T-helper 2 cell (primary cell): ENCODE results near the gene C10orf105.
A peak's percentile ranks its signal among the peaks of the same experiment; 100 is the strongest.

Experiments
- DNase-seq, 5 experiments: peaks; one replicate each; pipeline versions ENCODE4 v3.0.0 to v3.0.0-alpha.2; 2012 to 2022

C10orf105 gene

GRCh38 chr10:71697938-71698709 is 21.5 kb downstream of the C10orf105 start:
- peak in 2 of 5 experiments; percentile 49 to 60 for DNase-seq

- peak; percentile 28 to 57 (median 51) for DNase-seq
Observed at GRCh38 chr10:71696628-71697326, 22.8 kb downstream of the C10orf105 start.

GRCh38 chr10:71695502-71696476 is 23.8 kb downstream of the C10orf105 start:
- no peak for DNase-seq

- peak in 2 of 5 experiments; percentile 29 to 48 for DNase-seq
Observed at GRCh38 chr10:71694567-71694968, 25.0 kb downstream of the C10orf105 start.

GRCh38 chr10:71694039-71694501 is 25.5 kb downstream of the C10orf105 start:
- no peak for DNase-seq

- DNase-seq: no peak
Observed at GRCh38 chr10:71693377-71693776, 26.2 kb downstream of the C10orf105 start.

- no peak for DNase-seq
Observed at GRCh38 chr10:71692598-71693306, 26.8 kb downstream of the C10orf105 start.

- DNase-seq: no peak
Observed at GRCh38 chr10:71691405-71691804, 28.2 kb downstream of the C10orf105 start.

GRCh38 chr10:71690094-71690720 is 29.4 kb downstream of the C10orf105 start:
- no peak for DNase-seq

GRCh38 chr10:71688256-71688655 is 31.3 kb downstream of the C10orf105 start:
- no peak for DNase-seq

- DNase-seq: no peak
Observed at GRCh38 chr10:71687480-71687879, 32.1 kb downstream of the C10orf105 start.

- no peak for DNase-seq
Observed at GRCh38 chr10:71687077-71687476, 32.5 kb downstream of the C10orf105 start.

- DNase-seq: no peak
Observed at GRCh38 chr10:71685554-71686232, 33.9 kb downstream of the C10orf105 start.

- DNase-seq: no peak
Observed at GRCh38 chr10:71684356-71685173, 35.0 kb downstream of the C10orf105 start.

- DNase-seq: no peak
Observed at GRCh38 chr10:71683301-71683700, 36.3 kb downstream of the C10orf105 start.

GRCh38 chr10:71681977-71682376 is 37.6 kb downstream of the C10orf105 start:
- no peak for DNase-seq

- DNase-seq: no peak
Observed at GRCh38 chr10:71679425-71679824, 40.2 kb downstream of the C10orf105 start.

- DNase-seq: no peak
Observed at GRCh38 chr10:71678057-71678805, 41.3 kb downstream of the C10orf105 start.

- DNase-seq: no peak
Observed at GRCh38 chr10:71677261-71677660, 42.3 kb downstream of the C10orf105 start.
